A549 (cell line): Measurements from ENCODE around the gene RGS9BP. TPM values are rescaled to one million over a fixed set of nuclear protein-coding genes. Genes with fewer than 3 reads are reported as not detected.
A peak's percentile ranks its signal among the peaks of the same experiment; 100 is the strongest.

Source experiments
- ATAC-seq, 2 experiments: fragments of 200-7000 bp in 1 of 2; fragments of >200 bp in 1 of 2; cut with Nextera tagmentation in 1 of 2; cut with Tn5 transposase in 1 of 2; 3 replicates each; pipeline versions ENCODE4 v1.8.0 to v1.9.1; 2018 to 2020; ENCODE audit warnings: mild to moderate bottlenecking in 1 of 2, moderate library complexity in 1 of 2
- CTCF ChIA-PET: fragments of 300-600 bp; sonication (Branson Sonifier 250); formaldehyde crosslinking; extraction: SDS; loops from one replicate; lab custom pipeline; 2021; ENCODE audit warnings: antibody characterized with exemption, inconsistent platforms; lab: Yijun Ruan, JAX
- POLR2A ChIA-PET: fragments of 350-600 bp; formaldehyde crosslinking; extraction: SDS; loops from one replicate; lab custom pipeline; 2021; ENCODE audit warnings: antibody characterized with exemption, inconsistent platforms; lab: Yijun Ruan, JAX
- DNase-seq, 2 experiments: peaks; one replicate each; pipeline versions ENCODE4 v3.0.0 to v3.0.0-alpha.2; 2011 to 2016; ENCODE audit warnings: low read depth in 1 of 2, low spot score in 1 of 2
- FAIRE-seq: peaks from 2 replicates; lab custom pipeline; 2011; peaks lifted over from hg19 to GRCh38; lab: Jason Lieb, UNC
- H3K27ac ChIP-seq, 2 experiments: fragments of >200 bp; sonication (Bioruptor Twin); formaldehyde crosslinking; 3 replicates each; pipeline ENCODE4 v1.5.1; 2016 to 2017
- H3K4me1 ChIP-seq: fragments of >200 bp; sonication (Bioruptor Twin); formaldehyde crosslinking; 3 replicates; pipeline ENCODE4 v1.6.1; 2016
- H3K4me2 ChIP-seq: fragments of >200 bp; sonication (Bioruptor Twin); formaldehyde crosslinking; 3 replicates; pipeline ENCODE4 v1.6.1; 2016
- H3K4me3 ChIP-seq: fragments of >200 bp; sonication (Bioruptor Twin); formaldehyde crosslinking; 3 replicates; pipeline ENCODE4 v1.5.1; 2016
- H3K9me3 ChIP-seq: fragments of >200 bp; sonication (Bioruptor Twin); formaldehyde crosslinking; 3 replicates; pipeline ENCODE4 v1.6.1; 2016
- CBX8 ChIP-seq: fragments of 200-600 bp; sonication (generic); IDR thresholded peaks from 2 replicates; pipeline ENCODE4 v1.6.1; 2016
- EP300 ChIP-seq, 2 experiments: fragments of >200 bp; sonication (Bioruptor Twin); formaldehyde crosslinking; IDR thresholded peaks; 2 replicates in 1 of 2; 3 replicates in 1 of 2; pipeline ENCODE4 v1.6.1; 2016 to 2017
- ESRRA ChIP-seq: fragments of 150-350 bp; IDR thresholded peaks from 2 replicates; pipeline ENCODE4 v1.6.1; 2014; ENCODE audit warnings: mild to moderate bottlenecking, low read length, borderline replicate concordance
- GATA3 ChIP-seq: IDR thresholded peaks from 2 replicates; pipeline ENCODE4 v1.6.1; 2012; ENCODE audit warnings: borderline replicate concordance
- HOXA7 ChIP-seq: fragments of 250-450 bp; sonication (Bioruptor Pico); IDR thresholded peaks from 2 replicates; pipeline ENCODE4 v1.5.0; 2020; ENCODE audit warnings: mild to moderate bottlenecking, moderate library complexity
- KDM1A ChIP-seq: fragments of 200-600 bp; sonication (generic); IDR thresholded peaks from 2 replicates; pipeline ENCODE4 v1.6.1; 2016; ENCODE audit warnings: low read depth, mild to moderate bottlenecking
- KDM5A ChIP-seq: fragments of 200-600 bp; sonication (generic); IDR thresholded peaks from 2 replicates; pipeline ENCODE4 v1.6.1; 2016; ENCODE audit warnings: antibody characterized with exemption, mild to moderate bottlenecking
- MAZ ChIP-seq: fragments of 150-350 bp; IDR thresholded peaks from 2 replicates; pipeline ENCODE4 v1.6.1; 2014; ENCODE audit warnings: antibody characterized with exemption, low read depth, low read length, borderline replicate concordance
- NR3C1 ChIP-seq: fragments of >200 bp; sonication (Bioruptor Twin); formaldehyde crosslinking; IDR thresholded peaks from 3 replicates; pipeline ENCODE4 v1.6.1; 2017
- RCOR1 ChIP-seq: fragments of 150-350 bp; IDR thresholded peaks from 2 replicates; pipeline ENCODE4 v1.6.1; 2014; ENCODE audit warnings: antibody characterized with exemption, low read length, low read depth
- RFX5 ChIP-seq: fragments of 450-650 bp; IDR thresholded peaks from 2 replicates; pipeline ENCODE4 v1.7.1; 2014; ENCODE audit warnings: antibody characterized with exemption, mild to moderate bottlenecking, moderate library complexity
- SMC3 ChIP-seq: fragments of >200 bp; sonication (Bioruptor Twin); formaldehyde crosslinking; IDR thresholded peaks from 3 replicates; pipeline ENCODE4 v1.6.1; 2018; ENCODE audit warnings: inconsistent platforms
- ZC3H11A ChIP-seq: fragments of 450-650 bp; IDR thresholded peaks from 2 replicates; pipeline ENCODE4 v1.6.1; 2014; ENCODE audit warnings: antibody characterized with exemption, mild to moderate bottlenecking
- ZNF302 ChIP-seq: fragments of 250-450 bp; sonication (Bioruptor Pico); IDR thresholded peaks from 2 replicates; pipeline ENCODE4 v1.9.0; 2021; ENCODE audit warnings: inconsistent platforms, mild to moderate bottlenecking, moderate library complexity
- WGBS: methylation state at CpG from one replicate; pipeline ENCODE4 v1.1.6; 2017; ENCODE audit errors: missing lambda C conversion rate; 5-methylcytosine and 5-hydroxymethylcytosine counted together
- polyA plus RNA-seq, 4 experiments: library from polyadenylated mRNA; depleted of rRNA in 3 of 4; stranded (reverse); fragments of >200 nt; fragmentation: RNase III in 1 of 4; extraction: RNeasy Plus Mini Kit Qiagen cat#74134 plus additional on column Dnase treatment in 1 of 4; gene quantifications; 2 replicates in 3 of 4; 3 replicates in 1 of 4; pipeline ENCODE4 v1.2.3, GENCODE V29; 2011 to 2017
- TF ChIP-seq, protein P1 (sequence below): fragments of >200 bp; sonication (Bioruptor Twin); formaldehyde crosslinking; IDR thresholded peaks from 3 replicates; pipeline ENCODE4 v1.6.1; 2016
- TF ChIP-seq, protein P2 (sequence below): fragments of >200 bp; sonication (Bioruptor Twin); formaldehyde crosslinking; IDR thresholded peaks from 3 replicates; pipeline ENCODE4 v1.5.1; 2016
- TF ChIP-seq, protein P3 (sequence below): fragments of 450-650 bp; IDR thresholded peaks from 2 replicates; pipeline ENCODE4 v1.6.1; 2014; ENCODE audit warnings: antibody characterized with exemption
- TF ChIP-seq, protein P4 (sequence below): fragments of 250-450 bp; sonication (Bioruptor Pico); IDR thresholded peaks from 2 replicates; pipeline ENCODE4 v1.5.0; 2021; ENCODE audit warnings: mild to moderate bottlenecking, moderate library complexity, borderline replicate concordance
- TF ChIP-seq, protein P5 (sequence below): IDR thresholded peaks from 2 replicates; pipeline ENCODE4 v1.6.1; 2012

The RGS9BP gene
- polyA plus RNA-seq, 2 of the 4 experiments (the other 2 are of a cell fraction), result 0.17 to 0.41 TPM

DNA sequence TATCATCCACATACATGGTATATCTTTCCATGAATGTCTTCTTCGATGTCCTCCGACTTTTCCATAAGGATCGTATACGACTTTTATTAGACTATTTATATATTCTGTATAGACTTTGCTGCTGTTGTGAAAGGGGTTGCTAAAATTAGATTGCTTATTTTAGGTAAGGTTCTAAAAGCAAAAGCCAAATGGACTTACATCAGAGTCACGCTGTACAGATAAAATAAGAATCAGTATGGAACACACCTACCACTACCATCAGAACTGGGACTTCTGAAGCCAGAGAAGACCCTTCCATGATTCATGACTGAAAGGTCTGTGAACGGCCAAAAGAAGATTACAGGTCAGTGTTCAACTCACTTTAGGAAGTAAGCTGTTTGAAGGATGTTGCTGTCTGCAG lies 9.6 kb upstream of the RGS9BP start (continued):
- no peak for TF ChIP-seq MAZ
- no peak for TF ChIP-seq HOXA7
- TF ChIP-seq SMC3, result no peak
- TF ChIP-seq ZC3H11A, result no peak

DNA sequence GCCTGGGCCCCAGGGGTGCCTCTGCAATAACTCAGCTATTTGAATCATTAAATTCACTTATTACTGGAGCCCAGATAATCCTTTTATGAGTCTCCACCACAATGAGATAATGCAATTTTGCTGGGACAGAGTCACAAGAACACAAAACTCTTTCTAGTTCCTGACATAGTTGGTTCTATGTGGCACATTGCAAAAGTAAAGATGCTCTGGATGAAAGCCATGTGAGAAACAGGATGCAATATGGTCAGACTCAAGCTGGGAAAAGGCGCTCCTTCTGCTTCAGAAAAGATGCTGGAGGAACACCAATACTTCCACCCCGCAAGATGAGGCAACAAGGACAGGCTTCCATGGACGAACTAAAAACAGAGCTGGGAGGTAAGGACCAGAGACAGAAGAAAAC lies 6.3 kb upstream of the RGS9BP start:
- POLR2A ChIA-PET, result no interaction called here
- no peaks in the 10 kb centered on the region for H3K9me3 ChIP-seq
- TF ChIP-seq ESRRA (no peak), KDM1A (no peak), GATA3 (no peak), NR3C1 (no peak), RCOR1 (no peak), EP300 (IDR thresholded peaks at IDR 0.05) (no peak), SMC3 (no peak), KDM5A (no peak), CBX8 (no peak), ZNF302 (CRISPR knock-in tag) (no peak), RFX5 (no peak)
- TF ChIP-seq, protein P1, sequence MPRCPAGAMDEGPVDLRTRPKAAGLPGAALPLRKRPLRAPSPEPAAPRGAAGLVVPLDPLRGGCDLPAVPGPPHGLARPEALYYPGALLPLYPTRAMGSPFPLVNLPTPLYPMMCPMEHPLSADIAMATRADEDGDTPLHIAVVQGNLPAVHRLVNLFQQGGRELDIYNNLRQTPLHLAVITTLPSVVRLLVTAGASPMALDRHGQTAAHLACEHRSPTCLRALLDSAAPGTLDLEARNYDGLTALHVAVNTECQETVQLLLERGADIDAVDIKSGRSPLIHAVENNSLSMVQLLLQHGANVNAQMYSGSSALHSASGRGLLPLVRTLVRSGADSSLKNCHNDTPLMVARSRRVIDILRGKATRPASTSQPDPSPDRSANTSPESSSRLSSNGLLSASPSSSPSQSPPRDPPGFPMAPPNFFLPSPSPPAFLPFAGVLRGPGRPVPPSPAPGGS, result no peak
- TF ChIP-seq, protein P2, sequence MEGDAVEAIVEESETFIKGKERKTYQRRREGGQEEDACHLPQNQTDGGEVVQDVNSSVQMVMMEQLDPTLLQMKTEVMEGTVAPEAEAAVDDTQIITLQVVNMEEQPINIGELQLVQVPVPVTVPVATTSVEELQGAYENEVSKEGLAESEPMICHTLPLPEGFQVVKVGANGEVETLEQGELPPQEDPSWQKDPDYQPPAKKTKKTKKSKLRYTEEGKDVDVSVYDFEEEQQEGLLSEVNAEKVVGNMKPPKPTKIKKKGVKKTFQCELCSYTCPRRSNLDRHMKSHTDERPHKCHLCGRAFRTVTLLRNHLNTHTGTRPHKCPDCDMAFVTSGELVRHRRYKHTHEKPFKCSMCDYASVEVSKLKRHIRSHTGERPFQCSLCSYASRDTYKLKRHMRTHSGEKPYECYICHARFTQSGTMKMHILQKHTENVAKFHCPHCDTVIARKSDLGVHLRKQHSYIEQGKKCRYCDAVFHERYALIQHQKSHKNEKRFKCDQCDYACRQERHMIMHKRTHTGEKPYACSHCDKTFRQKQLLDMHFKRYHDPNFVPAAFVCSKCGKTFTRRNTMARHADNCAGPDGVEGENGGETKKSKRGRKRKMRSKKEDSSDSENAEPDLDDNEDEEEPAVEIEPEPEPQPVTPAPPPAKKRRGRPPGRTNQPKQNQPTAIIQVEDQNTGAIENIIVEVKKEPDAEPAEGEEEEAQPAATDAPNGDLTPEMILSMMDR, result no peak
- TF ChIP-seq, protein P3, sequence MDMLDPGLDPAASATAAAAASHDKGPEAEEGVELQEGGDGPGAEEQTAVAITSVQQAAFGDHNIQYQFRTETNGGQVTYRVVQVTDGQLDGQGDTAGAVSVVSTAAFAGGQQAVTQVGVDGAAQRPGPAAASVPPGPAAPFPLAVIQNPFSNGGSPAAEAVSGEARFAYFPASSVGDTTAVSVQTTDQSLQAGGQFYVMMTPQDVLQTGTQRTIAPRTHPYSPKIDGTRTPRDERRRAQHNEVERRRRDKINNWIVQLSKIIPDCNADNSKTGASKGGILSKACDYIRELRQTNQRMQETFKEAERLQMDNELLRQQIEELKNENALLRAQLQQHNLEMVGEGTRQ, result no peak
- TF ChIP-seq, protein P4, sequence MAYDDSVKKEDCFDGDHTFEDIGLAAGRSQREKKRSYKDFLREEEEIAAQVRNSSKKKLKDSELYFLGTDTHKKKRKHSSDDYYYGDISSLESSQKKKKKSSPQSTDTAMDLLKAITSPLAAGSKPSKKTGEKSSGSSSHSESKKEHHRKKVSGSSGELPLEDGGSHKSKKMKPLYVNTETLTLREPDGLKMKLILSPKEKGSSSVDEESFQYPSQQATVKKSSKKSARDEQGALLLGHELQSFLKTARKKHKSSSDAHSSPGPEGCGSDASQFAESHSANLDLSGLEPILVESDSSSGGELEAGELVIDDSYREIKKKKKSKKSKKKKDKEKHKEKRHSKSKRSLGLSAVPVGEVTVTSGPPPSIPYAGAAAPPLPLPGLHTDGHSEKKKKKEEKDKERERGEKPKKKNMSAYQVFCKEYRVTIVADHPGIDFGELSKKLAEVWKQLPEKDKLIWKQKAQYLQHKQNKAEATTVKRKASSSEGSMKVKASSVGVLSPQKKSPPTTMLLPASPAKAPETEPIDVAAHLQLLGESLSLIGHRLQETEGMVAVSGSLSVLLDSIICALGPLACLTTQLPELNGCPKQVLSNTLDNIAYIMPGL (CRISPR knock-in tag), result no peak
- TF ChIP-seq, protein P5, sequence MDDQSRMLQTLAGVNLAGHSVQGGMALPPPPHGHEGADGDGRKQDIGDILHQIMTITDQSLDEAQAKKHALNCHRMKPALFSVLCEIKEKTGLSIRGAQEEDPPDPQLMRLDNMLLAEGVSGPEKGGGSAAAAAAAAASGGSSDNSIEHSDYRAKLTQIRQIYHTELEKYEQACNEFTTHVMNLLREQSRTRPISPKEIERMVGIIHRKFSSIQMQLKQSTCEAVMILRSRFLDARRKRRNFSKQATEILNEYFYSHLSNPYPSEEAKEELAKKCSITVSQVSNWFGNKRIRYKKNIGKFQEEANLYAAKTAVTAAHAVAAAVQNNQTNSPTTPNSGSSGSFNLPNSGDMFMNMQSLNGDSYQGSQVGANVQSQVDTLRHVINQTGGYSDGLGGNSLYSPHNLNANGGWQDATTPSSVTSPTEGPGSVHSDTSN, result no peak
- TF ChIP-seq, all 56 proteins: peak for 0
- WGBS, result 94% methylated on average over 3 of the region's 3 CpGs
- FAIRE-seq (peak; percentile 79), ATAC-seq (no peak), DNase-seq (no peak)
- Histone ChIP-seq H3K27ac (peak overlapping the region; percentile 31 to 54; a peak in 4 of 6 replicates), H3K4me2 (peak overlapping the region; percentile 66), H3K4me1 (peaks cover 25% of the 10 kb centered on the region), H3K4me3 (no peak overlapping the region)
- CTCF ChIA-PET, result interaction anchor here (0.6 to 1.4 kb wide), 5 partner anchors 19 to 86 kb away, joined by 3 to 5 read pairs (median 4); no protein-coding TSS in a partner anchor
